GM21367 (cell line): Measurements from ENCODE around the gene MRPL27.

Experiments used
- ATAC-seq: cut with Tn5 transposase; IDR thresholded peaks from one replicate; pipeline ENCODE4 v1.9.1; 2021; ENCODE audit not compliant: unreplicated experiment

Gene MRPL27

DNA sequence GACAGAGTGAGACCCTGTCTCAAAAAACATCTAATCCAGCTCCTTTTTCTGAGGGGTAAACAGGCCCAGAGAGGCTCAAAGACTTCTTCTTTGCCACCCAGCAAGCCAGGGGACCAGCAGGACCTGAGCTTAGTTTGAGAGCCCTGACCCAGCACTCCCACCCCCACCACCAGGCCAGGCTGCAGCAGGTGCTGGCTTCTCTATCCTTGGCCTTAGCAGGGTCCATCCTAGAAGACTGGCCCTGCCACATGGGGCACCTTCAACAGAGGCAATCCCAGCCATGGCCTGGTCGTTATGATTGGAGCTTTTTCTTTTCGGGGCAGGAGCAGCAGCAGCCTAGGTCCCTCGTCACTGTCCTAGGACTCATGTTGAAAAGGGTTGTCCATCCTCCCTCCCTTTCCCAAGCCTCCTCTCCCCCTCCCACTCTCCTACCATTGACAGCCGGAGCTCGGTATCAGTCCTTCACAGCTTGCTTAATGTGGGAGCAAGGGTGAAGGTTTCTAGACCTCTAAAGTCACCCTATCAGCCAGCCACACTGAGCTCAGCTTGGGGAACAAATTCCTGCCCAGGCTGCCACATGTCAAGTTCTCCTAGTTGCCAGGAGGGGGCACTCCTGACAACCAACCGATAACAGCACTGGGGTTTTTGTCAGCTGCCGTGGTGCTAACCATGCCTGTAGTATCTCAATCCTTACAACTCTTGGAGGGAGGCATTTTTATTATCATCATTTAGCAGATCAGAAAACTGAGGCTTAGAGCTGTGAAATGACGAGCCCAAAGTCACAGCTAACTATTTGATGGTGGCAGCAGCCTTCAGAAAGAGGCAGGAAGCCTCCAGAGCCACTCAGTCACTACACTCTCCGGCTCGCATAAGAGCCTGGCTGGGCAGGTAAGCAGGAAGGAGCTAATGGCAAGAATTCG lies 11.2 kb downstream of the MRPL27 start:
- ATAC-seq, result no peak

DNA sequence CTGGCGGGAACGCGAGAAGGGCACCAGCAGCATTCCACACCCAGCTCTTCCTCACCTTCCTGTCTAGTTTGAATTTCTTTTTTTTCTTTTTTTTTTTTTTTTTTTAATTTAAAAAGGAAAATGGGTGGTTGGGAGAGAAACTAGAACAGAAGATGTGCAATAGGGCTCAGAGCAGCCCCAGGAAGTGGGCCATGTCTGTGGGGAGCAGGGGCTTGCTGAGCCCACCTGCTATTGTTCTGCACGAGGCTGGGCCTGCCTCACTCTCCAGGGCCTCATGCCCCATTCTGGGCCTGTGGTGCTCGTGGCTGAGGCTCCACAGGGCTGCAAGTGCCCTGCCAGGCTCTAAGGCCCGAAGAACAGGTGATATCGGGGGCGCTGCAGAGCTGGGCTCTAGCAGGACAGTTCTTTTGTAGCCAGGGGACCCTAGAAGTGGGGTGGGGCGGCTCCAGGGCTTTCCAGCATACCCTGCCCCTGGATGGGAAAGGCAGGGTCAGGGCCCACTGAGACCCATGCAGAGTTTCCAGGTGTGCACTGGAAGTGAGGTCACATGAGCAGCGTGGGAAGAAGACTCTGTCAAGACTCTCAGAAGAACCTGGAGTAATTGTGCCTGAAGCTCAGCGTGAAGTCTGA lies 12.4 kb downstream of the MRPL27 start:
- ATAC-seq, result no peak

DNA sequence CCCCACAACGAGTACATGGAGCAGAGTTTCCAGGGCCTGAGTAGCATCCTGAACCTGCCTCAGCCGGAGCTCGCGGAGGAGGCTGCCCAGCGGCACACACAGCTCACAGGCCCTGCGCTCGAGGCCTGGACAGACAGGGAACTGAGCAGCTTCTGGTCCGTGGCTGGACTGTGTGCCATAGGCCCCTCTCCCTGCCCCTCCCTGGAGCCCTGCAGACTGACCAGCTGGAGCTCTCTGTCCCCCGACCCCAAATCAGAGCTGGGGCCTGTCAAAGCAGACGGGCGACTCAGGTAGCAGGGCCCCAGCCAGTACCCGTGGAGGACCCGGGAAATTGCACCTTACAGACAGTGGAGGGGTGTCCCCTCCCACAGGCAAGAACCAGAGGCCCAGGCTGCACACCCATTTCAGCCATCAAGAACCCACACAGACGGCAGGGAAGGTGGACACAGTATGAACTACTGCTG lies 13.0 kb downstream of the MRPL27 start:
- ATAC-seq, result no peak

DNA sequence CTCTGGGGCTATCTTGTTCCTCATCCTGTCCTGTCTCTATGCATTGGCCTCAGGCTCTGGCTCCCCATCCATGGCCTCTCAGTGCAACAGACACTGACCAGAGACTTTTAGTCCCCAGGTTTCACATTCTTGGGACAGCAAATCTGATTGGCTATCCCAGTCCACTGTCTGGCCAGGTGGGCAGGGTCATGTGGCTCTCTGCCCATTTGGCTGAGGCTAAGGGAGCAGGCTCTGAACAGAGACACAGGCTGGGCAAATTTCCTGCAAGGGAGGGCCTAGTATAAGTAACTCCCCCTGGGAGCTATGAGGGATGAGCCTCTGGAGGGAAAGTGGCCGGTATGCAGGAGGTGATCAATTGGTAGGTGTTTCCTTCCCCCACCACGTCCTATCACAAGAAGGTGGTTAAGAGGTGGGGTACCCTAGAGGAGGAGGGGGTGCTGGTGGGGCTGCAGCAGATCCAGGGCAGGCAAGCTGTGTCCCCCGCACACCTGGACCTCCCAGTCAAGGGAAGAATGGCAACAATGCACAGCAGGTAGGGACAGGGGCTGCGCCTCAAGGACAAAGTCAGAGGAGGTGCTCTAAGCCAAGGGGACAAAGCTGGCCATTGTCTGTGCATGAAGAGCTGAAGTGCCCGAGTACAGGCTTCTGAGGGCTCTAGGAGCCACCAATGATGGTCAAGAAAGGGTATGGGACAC lies 13.8 kb downstream of the MRPL27 start:
- ATAC-seq, result no peak

DNA sequence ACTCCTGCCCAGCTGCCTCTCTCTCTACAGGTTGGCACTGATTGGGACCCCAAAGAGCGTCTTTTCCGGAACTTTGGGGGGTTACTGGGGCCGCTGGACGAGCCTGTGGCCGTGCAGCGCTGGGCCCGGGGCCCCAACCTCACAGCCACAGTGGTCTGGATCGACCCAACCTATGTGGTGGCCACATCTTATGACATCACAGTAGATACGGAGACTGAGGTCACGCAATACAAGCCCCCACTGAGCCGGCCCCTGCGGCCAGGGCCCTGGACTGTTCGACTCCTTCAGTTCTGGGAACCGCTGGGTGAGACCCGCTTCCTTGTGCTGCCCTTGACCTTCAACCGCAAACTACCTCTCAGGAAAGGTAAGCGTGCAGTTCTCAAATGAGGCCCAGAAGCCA lies 14.8 kb downstream of the MRPL27 start:
- no peak for ATAC-seq

DNA sequence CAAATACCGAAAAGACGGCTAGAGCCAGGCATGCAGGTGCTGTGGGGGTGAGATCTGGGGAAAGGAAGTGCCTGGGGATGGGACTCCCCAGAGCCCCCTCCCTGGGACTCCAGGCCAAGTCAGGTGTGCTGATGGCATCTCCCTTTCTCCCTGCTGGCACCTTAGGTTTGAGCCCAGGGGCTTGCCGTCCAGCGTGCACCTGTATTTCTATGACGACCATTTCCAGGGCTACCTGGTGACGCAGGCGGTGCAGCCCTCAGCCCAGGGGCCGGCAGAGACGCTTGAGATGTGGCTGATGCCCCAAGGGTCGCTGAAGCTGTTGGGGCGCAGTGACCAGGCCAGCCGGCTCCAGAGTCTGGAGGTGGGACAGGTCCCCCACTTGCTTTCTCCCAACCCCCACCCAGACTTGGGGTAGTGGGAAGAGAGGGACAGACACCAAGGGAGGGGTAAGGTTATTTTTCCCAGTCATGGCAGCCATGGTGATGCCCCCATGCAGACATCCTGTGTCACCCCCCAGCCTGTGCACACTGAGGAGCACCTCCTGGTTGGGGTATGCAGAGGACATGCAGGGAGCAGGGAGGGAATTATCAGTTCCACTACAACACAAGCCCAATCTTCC lies 16.0 kb downstream of the MRPL27 start:
- ATAC-seq, result no peak

DNA sequence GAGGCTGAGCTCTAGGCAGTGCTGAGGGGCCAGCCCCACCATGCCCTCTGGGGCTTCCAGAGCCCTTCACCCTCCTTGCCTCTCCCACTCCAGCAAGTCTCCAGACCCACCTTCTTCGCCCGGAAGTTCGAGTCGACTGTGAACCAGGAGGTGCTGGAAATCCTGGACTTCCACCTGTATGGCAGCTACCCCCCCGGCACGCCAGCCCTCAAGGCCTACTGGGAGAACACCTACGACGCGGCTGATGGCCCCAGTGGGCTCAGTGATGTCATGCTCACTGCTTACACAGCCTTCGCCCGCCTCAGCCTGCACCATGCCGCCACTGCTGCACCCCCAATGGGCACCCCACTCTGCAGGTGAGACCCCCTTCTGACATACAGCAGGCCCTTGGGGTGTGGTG lies 16.6 kb downstream of the MRPL27 start:
- ATAC-seq, result no peak

DNA sequence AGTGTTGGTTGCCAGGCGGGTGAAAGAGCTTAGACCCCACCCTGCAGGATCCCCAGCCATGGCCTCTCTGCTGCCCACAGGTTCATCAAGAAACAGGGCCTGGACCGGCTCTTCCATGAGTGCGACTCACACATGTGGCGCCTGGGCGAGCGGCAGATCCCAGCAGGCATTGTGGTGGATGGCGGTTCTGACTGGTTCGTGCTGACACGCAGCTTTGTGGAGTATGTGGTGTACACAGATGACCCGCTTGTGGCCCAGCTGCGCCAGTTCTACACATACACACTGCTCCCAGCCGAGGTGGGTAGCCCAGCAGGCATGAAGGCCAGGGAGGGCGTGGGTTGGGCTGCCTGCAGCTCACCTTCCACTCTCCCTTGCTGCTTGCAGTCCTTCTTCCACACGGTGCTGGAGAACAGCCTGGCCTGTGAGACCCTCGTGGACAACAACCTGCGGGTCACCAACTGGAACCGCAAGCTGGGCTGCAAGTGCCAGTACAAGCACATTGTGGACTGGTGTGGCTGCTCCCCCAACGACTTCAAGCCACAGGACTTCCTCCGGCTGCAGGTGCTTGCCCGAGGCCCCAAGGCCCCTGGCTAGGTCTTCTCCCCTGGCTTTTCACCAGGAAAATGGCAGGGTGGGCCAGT lies 17.2 kb downstream of the MRPL27 start:
- no peak for ATAC-seq

DNA sequence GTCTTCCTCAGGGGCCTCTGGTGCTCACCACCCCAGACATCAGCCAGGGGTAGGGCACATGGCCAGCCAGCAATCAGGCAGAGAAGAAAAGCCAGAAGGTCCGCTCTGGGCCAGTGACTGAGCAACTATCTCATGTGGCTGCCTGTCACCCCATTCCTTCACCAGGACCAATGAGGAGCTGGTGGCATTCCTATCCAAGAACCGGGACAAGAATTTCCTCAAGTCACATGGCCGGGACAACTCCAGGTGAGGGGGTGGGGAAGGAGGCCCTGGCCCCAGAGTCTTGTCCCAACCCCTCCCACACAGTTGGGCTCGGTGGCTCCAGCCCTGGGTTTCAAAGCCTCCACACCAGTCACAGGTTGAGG lies 17.7 kb downstream of the MRPL27 start:
- ATAC-seq, result no peak

DNA sequence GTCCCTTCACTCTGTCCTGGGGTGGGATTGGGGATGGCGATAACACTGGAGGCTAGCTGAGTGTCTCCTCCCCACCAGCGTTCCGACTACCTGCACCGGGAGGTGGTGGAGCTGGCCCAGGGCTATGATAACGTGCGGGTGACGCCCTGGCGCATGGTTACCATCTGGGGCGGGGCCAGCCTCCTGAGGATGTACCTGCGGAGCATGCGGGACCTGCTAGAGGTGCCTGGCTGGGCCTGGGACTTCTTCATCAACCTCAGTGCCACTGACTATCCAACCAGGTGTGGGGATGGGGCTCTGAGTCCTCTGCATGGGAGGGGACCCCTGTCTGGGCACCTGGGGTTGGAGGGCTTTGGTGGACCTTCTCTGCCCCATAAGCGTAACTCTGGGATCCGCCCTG lies 18.2 kb downstream of the MRPL27 start:
- no peak for ATAC-seq

DNA sequence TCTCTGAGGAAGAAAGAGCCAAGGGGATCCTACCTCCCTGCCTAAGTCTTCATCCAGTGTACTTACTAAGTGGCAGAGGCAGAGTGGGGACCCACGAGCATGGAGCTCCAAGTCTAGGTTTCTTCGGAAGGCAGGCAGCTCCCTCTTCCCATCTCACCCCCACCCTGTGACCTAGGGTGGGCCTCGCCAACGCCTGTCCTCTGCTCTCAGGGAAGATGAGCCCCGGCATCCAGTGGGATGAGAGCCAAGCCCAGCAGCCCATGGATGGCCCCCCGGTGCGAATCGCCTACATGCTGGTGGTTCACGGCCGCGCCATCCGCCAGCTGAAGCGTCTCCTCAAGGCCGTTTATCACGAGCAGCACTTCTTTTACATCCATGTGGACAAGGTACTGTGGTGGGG lies 18.8 kb downstream of the MRPL27 start:
- ATAC-seq, result no peak

DNA sequence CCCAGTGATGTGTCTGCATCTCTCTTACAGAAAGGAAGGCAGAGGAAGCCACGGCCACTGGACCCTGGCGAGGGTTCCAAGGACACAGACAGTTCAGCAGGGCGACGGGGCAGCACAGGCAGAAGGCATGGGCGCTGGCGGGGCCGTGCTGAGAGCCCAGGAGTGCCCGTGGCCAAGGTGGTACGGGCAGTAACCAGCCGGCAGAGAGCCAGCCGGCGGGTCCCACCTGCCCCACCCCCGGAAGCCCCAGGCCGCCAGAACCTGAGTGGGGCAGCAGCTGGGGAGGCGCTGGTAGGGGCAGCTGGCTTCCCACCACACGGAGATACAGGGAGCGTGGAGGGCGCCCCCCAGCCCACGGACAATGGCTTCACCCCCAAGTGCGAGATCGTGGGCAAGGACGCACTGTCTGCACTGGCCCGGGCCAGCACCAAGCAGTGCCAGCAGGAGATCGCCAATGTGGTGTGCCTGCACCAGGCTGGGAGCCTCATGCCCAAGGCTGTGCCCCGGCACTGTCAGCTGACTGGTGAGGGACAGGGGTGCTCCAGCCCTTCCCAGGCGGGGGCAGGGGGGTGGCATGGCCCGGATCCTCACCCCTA lies 19.3 kb downstream of the MRPL27 start:
- ATAC-seq, result no peak

DNA sequence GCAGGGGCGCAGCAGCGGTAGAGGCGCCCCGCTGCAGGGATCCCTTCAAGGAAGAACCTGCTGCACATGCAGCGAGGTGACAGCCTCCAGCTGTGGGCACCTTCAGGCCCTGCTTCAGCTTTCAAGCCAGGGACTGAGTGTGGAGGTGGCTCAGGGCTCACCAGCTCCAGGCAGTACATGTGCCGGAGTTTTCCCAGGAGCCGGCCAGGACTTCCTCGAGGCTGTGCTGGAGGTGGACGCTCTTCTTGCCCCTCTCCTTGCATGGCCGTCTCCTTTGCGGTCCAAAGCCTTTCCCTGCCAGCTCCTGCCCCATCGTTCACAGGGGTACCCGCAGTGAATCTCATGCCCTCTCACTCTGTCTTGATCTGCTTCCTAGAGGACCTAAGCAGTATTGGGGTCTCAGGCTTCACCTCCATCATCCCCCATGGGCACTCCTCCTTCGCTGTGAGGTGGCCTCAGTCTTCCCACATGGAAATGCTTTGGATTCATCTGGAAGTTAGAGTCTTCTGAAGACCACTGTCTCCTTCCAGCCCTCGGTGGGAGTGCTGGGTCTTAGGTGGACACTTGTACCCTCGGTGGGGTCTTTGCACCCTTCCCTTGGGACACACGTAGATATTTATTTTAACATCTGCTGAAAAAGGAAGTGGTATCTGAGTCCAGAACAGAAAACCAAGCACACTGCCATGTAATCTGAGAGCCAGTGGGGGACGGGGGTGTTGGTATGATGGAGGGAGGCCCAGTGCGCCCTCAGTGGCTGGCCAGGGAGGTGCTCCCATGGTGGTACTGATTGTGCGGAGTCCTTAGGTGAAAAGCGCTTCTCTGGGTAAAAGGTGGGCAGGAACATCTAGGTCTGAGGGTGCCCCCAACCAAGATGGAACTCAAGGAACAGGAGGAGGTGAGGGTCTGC lies 20.0 kb downstream of the MRPL27 start:
- ATAC-seq, result no peak

DNA sequence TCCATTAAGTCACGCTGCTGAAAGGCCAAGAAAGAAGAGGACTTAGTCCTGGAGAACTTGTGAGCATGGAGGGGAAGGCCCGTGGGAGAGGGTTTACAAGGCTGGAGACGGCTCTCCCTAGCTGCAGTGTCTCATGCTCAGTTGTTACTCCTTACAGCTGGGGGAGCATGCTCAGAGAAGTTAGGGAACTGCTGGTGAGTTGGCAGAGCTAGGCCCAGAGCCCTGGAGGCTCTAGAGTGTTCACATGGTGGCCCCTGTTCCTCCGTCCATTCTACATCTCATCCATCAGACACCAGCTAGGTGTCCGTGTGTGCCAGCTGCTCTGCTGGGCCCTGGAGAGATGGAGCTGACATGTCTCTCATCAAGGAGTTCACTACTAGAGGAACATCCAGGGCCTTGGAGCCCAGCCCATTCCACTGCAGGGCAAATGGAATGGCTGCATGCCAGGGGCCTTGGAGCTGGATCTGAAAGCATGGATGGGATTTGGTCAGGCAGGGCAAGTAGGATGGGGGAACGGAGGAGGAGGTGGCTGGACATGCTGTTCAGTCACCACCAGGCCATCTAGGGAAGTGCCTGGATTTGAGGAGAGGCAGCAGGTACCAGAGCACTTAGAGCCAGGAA lies 20.8 kb downstream of the MRPL27 start:
- no peak for ATAC-seq

DNA sequence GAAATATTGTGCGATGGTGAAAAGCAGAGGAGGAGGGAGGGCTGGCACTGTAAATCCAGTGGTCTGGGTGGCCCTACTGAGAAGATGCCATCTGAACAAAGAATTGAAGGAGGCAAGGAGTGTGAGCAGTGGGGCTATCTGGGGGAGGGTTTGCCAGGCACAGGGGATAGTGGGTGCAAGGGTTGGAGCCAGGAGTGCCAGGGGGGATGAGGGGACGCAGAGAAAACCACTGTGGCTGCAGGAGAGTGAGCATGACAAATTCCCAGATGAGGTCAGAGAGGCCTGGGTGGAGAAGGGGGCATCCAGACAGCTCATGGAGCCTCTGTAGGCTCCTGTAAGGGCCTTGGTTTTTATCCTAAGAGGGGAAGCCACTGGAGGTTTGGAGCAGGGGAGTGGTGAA lies 22.3 kb downstream of the MRPL27 start:
- no peak for ATAC-seq

DNA sequence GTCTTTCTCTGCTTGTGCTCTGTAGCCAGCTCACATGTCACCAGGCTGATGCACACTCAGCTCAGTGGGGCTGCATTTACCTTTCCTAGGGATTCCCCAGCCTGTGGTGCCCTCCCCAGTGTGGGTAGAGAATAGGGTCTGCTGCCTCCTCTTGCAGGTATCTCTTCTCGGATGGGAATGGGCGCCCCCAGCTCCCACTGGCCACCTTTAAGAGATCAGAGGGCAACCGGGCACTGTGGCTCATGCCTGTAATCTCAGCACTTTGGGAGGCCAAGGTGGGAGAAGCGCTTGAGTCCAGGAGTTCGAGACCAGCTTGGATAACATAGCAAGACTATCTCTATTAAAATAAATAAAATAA lies 23.8 kb downstream of the MRPL27 start:
- no peak for ATAC-seq

DNA sequence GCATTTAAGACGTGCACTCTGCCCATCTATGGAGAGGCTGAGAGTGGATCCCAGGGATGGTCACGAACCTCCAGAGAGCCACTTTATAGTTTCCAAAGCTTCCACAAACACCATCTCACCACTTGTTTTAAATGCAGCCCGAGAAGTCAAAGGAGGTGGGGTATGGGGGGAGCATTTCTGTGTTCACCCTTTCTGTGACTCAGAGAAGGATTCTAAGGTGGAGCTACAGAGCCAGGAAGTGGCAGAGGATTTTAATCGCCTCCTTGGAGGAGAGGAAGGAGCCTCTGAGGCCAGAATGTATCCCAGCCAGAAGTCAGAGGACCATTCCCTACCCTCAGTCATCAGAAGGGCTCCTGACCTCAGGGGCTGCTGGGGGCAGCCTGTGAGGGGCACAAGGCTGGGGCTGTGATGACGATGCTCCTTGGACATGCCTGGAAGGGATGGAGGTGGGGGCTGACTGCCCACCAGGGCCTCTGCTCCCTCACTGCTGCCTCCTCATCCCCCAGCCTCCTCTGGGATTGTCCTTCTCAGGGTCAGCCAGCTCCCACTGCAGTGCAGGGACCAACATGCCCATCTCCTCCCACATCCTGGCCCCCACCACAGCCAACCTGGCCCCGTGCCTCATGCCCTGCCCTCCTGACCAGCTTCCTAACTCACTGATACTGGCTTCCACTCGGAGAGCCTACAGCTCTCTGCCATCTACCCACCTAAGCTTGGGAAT lies 24.3 kb downstream of the MRPL27 start:
- ATAC-seq, result no peak

DNA sequence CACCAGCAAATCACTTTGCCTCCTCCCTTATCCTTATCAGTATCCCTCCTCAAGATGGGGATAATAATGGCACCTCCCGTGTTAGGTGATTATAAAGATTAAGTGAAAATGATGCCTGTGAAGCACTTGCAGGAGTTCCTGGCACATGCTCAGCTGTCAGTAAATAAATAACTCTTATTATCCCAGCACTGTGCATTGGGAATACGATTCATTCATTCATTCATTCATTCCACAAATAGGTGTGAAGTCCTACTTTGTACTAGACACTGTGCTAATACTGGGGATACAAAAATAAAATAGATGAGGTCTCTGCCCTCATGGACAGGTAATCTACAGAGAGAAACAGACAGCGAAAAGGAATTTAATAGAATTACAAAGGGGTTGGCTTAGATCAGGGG lies 25.1 kb downstream of the MRPL27 start:
- no peak for ATAC-seq
